ENCODE data around the gene SEC24C.
"Not testable (repeated sequence)": the region's sequence is repeated elsewhere in the genome, so short reads cannot be mapped to it uniquely, and the experiment has no call there.

DNA sequence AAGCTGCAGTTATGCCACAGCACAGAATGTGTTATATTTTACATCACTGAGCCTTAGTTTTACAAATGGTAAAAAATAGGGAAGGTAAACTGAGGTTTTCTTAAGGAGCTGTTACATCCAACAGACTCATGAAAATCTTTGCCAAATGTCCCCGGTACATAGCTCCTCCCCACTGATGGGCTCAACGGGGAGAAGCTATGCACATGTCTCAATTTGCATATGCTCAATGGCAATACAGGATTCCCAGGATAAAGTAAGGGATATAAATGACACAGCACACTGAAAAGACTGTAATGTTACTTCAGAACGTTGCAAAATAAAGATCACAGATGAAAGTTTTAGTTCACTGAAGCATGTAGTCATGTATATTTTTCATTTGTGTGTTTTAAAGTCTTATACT, 29.7 kb upstream of the SEC24C start:
- TF ChIP-seq EZH2 (IDR thresholded peaks at IDR 0.05): not testable (repeated sequence)
- TF ChIP-seq, protein P1, sequence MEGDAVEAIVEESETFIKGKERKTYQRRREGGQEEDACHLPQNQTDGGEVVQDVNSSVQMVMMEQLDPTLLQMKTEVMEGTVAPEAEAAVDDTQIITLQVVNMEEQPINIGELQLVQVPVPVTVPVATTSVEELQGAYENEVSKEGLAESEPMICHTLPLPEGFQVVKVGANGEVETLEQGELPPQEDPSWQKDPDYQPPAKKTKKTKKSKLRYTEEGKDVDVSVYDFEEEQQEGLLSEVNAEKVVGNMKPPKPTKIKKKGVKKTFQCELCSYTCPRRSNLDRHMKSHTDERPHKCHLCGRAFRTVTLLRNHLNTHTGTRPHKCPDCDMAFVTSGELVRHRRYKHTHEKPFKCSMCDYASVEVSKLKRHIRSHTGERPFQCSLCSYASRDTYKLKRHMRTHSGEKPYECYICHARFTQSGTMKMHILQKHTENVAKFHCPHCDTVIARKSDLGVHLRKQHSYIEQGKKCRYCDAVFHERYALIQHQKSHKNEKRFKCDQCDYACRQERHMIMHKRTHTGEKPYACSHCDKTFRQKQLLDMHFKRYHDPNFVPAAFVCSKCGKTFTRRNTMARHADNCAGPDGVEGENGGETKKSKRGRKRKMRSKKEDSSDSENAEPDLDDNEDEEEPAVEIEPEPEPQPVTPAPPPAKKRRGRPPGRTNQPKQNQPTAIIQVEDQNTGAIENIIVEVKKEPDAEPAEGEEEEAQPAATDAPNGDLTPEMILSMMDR (IDR thresholded peaks at IDR 0.05): not testable (repeated sequence)

Data from neural progenitor cell (in vitro differentiated cells).